NCI-H146 treated with DMSO at 0.1 percent for 48 hours (cell line): Measurements from ENCODE around the gene GNG7.
"Not testable (repeated sequence)": the region's sequence is repeated elsewhere in the genome, so short reads cannot be mapped to it uniquely, and the experiment has no call there.

Experiments used
- DNase-seq: peaks from one replicate; lab custom pipeline; 2025; ENCODE audit not compliant: unreplicated experiment; lab: John Stamatoyannopoulos, UW

GNG7 gene

DNA sequence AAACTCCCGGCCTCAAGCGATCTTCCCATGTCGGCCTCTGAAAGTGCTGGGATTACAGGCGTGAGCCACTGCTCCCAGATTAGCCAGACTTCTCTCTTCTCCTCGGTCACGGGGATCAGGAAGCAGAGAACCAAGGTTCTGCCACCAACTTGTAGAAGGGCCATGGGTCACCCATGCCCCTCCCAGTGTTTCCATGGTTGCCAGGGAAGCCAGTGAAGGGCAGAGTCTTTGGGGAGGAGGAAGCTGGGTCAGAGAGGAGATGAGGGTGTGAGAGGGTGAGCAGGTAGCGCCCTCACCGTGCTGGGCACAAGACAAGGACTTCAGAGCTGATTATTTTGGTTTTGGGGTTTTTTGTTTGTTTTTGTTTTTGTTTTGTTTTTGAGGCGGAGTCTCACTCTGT lies 77.1 kb downstream of the GNG7 start:
- DNase-seq = no peak

DNA sequence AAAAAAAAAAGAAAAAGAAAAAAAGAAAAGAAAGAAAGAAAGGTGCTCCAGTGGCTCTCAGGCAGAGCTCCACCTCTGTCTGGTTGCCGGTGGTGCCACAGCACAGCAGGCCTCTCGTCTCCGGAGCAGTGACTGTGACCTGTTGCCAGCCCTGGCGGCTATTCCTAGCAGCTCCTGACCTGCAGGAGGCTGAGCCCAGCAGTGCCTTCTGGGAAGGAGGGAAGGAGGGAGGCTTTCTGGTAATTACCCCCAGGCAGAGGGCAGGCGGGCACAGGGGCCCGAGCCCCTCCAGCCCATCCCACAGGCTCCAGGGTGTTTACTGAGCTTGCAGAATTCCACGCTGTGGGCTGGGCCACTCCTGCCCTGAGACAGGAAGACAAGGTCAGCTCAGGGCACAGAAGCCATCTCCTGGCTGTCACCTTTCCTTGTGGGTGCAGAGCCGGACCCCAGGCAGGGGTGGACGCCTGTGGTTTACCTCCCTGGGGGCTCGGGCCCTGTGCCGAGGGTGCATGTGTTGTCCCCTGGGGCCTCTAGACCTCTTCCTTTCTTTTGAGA lies 77.9 kb downstream of the GNG7 start:
- DNase-seq = no peak

DNA sequence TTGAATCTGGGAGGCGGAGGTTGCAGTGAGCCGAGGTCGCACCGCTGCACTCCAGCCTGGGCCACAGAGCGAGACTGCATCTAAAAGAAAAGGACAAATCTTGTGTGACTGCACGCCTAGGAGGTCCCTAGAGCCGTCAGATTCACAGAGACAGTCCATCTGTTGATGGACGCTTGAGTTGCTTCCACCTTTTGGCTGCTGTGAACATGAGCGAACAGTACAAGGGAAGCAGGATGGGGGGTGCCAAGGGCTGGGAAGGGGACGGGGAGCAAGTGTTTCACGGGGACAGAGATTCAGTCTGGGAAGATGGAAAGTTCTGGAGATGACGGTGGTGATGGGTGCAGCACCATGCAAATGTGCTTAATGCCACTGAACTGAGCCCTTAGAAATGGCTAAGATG lies 78.7 kb downstream of the GNG7 start:
- DNase-seq = no peak

DNA sequence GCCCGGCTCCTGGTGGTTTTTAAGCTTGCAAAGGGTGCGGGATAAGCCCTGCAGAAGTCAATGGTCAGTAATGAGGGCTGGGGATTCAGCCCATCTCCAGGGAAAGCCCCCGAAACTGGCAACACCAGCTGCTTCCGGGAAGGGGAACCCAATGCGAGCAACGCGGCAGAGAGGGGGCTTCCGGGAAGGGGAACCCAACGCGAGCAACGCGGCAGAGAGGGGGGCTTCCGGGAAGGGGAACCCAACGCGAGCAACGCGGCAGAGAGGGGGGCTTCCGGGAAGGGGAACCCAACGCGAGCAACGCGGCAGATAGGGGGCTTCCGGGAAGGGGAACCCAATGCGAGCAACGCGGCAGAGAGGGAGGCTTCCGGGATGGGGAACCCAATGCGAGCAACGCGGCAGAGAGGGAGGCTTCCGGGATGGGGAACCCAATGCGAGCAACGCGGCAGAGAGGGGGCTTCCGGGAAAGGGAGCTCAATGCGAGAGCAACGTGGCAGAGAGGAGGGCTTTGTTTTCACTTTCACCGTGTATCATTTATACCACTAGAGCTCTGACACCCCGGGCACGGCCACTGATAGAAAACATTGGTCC lies 80.0 kb downstream of the GNG7 start:
- DNase-seq = not testable (repeated sequence)

DNA sequence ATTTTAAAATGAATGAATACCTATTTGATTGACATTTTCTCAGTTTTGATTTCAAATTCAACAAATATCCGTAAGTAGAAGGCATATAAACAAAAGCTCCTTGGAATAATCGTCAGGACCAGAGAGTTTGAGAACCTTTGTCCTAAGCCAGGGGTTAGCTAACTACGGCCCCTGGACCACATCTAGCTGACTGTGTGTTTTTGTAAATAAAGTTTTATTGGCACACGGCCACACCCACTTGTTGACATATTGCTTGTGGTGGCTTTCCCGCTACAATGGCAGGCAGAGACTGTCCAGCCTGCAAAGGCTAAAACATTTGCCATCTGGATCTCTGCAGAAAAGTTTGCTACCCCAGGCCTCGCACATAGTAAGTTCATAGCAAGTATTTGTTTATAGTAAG lies 83.4 kb downstream of the GNG7 start:
- no peak for DNase-seq

DNA sequence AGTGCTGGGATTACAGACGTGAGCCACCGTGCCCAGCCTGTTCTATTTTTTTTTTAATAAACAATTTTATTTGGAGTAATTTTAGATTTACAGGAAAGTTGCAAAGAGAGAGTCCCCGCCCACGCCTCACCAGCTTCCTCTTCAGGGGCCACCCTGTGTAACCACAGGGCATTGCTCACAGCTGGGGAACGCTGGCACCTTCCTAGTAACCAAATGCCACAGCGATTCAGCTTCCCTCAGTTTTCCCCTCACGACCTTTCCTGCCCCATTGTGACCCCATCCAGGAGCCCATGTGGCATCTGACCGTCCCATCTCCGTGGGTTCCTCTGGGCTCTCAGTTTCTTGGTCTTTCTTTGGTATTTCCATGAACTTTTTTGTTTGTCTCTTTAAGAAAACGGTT lies 83.9 kb downstream of the GNG7 start:
- DNase-seq = no peak

DNA sequence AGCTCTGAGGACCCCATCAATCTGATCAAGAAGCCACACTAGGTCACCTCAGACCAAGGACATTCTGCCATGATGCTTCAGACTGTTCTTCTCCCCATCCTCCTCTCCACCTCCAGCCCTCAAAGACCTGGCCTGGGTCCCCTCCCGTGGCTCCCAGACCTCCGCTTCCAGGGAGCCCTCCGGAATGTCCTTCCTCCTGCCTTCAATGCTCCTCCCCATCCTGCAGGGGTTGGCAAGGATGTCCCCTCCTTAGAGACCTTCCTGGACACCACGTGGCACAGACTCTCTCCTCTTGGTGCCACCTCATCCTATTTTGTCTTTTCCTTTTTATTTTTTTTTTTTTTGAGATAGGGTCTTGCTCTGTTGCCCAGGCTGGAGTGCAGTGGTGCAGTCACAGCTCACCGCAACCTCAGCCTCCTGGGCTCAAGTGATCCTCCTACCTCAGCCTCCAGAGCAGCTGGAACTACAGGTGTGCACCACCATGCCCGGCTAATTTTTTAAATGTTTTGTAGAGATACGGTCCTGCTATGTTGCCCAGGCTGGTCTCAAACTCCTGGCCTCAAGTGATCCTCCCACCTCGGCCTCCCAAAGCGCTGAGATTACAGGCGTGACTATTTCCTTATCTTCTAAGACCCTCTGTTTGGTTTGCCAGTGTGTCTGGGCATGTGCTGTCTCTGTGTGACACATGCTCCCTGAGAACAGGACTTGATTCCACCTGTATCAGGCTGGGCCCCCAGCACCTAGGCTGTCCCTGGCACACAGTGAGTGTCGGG lies 84.9 kb downstream of the GNG7 start:
- no peak for DNase-seq

DNA sequence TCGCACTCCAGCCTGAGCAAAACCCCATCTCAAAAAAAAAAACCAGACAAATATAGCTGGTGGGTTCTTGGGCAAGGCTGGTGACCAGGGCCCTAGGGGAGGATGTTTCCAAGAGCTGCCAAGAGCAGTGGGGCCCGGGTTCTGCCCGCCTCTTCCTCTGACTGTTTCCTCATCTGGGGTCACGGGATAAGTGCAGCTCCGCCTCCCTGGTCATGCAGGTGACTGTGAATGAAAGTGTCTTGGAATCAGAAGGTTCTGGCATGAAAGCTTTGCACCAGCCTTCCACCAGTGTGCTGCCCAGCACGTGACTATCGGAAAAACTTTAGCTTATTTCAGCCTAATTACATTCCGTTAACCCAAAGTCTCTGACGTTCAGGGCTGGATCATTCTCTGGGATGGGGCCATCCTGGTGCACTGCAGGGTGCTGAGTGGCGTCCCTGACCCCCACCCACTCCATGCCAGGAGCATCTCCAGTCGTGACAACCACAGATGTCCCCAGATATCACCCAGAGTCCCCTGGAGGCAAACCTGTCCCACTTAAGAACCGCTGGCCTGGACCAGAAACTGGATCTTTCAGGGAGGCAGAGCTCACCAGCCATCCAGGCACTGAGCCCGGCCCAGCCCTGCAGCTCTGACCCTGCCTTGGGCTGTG lies 85.6 kb downstream of the GNG7 start:
- no peak for DNase-seq

DNA sequence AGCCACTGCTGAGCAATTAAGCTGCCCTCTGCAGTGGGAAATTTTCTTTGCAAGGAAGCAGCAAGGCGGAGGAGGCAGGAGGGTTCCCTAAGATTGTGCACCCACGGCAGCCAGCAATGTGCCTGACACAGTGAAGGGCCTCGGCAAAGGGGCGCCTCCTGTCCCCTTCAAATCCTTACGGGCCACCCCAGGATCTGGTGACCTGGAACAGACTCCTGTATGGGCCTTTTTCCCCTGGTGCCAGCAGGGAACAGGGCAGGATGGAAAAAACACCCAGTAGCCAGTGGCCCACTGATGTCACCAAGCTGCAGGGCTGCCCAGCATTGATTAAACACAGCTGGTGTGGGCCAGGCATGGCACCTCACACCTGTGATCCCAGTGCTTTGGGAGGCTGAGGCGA lies 86.7 kb downstream of the GNG7 start:
- DNase-seq = no peak

DNA sequence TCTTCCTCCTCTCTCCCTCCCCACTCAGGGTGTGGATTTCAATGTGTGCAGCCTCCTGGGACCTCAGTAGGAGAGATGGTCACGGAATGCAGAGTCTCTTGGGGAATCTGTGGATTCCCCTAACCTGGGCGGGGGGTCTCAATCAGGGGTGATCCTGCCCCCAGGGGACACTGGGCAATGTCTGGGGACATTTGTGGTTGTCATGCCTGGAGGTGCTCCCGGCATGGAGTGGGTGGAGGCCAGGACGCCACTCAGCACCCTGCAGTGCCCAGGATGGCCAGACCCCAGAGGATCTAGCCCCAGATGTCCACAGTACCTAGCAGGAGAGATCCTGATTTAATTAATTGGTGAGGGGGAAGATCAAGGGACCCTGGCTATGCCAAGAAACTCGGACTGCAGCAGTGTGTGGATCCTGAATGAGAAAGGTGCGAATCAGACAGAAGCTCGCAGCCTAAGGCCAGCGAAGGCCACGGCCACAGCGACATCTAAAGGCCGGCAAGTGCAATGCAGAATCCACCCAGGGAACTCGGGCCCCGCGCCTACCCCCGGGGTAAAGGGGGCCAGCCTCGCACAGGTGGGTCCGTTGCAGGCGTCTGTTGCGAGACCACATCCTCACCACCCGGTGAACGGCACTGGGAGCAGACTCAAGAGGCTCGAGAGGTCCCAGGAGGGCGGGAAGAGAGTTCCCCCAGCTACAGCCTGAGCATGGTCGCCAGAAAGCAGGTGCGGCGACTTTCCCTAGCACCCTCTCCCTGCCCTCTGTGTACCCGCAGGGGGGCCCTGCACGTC lies 88.8 kb downstream of the GNG7 start:
- no peak for DNase-seq

DNA sequence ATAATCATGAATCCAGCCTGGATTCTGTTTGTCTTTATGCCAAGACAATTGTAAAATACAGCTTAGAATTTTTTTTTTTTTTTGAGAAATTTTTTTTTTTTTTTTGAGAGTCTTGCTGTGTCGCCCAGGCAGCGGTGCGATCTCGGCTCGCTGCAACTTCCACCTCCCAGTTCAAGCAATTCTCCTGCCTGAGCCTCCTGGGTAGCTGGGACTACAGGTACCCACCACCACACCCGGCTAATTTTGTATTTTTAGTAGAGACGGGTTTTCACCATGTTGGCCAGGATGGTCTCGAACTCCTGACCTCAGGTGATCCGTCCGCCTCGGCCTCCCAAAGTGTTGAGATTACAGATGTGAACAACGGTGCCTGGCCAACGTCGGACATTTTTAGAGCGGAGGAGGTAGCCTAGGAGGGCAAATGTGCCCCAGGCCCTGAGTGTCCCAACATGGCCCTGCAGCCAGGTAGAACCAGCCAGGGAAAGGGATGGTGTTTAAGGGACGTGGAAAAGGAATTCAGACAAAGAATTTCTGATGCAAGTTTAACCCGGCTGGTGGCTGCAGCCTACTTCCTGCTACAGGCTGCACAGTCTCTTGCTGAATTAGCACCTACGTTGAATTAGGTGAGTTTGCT lies 89.8 kb downstream of the GNG7 start:
- DNase-seq = no peak

DNA sequence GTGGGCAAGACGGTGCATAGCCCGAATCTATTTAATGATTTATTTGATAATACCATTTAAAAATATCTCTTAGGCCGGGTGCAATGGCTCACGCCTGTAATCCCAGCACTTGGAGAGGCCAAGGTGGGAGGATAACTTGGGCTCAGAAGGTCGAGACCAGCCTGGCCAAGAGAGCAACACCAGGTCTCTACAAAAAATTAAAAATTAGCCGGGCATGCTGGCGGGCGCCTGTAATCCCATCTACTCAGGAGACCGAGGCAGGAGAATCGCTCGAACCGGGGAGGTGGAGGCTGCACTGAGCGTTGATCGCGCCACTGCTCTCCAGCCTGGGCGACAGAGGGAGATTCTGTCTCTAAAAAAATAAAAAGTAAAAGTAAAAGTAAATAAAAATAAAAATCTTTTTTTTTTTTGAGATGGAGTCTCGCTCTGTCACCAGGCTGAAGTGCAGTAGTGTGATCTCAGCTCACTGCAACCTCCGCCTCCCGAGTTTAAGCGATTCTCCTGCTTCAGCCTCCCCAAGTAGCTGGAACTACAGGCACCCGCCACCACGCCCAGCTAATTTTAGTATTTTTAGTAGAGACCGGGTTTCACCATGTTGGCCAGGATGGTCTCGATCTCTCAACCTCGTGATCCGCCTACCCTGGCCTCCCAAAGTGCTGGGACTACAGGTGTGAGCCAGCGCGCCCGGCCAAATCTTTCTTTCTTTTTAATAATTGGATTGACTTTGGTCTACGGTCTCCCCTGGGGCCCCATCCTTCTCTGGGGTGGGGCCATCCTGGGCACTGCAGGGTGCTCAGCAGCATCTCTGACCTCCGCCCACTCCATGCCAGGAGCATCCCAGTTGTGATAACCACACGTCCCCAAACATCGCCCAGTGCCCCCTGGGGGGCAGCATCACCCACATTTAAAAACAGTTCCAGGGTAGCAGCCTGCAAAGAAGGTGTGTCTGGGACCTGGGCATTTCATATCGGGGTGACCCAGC lies 90.7 kb downstream of the GNG7 start:
- no peak for DNase-seq

DNA sequence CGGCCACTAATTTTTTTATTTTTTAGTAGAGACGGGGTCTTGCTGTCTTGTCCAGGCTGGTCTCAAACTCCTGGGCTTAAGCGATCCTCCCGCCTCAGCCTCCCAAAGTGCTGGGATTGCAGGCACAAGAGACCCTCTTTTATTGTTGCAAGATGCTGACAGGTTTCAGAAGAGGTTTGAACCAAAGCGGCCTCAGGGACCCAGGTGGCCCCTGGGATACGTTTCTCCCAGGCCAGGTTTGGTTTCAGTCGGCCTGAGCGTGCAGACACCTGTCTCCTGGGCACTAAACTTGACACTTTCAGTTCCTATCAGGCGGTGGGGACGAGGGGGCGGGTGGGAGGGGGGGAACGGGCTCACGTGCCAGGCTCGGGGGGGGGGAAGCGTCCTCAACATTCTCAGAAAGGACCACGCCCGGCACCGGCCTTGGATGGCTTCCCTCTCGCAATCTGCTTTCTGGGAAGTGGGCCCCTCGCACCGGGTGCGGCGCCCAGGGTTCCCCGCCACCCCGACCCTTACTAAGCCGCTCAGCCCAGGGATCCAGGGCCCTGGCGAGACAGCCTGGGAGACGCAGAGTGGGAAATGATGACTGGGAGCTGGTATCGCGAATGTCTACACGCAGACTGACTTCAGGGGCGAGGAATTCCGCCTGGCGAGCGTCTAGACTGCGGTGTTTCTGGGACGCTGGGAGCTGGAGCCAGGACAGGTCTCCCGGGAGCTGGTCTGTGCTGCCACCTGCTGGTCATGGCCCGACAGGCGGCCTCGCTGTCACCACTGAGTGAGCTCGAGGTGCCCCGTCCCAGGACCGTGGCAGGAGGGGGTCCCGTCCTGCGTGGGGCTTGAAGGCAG lies 91.6 kb downstream of the GNG7 start:
- DNase-seq = peak; percentile 14

DNA sequence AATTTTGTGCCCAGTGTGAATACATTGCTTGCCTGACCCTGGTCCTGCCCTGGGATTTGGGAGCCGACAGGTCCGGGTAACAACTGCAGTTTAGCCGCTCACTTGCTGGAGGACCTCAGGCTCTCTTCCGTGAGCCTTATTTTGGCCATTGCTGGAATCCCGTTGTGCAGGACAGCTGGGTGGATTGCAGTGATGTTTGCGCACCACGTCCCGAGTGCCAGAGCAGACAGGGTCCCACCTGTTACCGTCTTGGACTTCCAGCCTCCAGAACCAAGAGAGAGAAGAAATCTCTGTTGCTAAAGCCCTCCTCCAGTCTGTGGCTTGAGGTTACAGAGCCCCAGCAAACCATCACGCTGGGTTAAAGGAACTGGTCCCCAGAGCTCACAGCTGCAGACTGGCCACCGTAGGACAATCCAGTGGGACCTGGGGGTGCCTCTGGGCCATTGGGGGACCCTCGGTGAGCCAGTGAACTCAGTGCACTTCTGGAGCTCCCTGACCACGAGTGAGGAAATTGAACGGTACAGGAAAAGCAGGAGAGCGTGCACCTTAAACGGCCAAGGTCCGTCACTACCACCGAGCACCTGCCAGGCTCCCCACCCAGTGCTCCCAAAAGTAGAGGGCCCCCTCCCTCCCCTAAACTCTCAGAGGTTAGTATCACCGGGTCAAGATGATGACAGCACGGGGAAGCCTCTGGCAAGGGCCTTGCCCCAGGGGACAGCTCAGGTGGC lies 92.9 kb downstream of the GNG7 start:
- DNase-seq = no peak

DNA sequence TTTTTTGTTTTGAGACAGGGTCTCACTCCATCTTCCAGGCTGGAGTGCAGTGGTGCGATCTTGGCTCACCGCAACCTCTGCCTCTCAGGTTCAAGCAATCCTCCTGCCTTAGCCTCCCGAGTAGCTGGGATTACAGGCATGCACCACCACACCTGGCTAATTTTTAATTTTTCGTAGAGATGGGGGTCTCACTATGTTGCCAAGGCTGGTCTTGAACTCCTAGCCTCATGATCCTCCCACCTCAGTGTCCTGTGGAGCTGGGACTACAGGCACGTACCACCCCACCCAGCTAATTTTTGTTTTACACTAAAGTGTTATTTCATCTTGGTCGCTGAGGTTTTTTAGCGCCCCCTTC lies 93.5 kb downstream of the GNG7 start:
- not testable (repeated sequence) for DNase-seq

DNA sequence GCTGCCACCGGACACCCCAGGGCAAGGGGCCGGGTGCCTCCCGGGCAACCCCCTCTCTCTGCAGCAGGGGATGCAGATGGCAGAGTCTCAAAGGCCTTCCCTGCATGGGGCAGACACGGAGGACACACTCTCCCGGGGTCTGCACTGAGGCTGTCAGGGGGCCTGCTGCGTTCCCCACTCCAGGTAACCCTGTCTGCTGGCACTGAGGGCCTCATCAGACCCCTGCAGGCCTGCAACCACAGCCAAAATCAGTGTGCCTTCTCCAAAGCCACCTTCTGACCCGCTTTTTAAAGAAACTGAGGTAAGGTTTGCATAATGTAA lies 93.9 kb downstream of the GNG7 start:
- DNase-seq = no peak

DNA sequence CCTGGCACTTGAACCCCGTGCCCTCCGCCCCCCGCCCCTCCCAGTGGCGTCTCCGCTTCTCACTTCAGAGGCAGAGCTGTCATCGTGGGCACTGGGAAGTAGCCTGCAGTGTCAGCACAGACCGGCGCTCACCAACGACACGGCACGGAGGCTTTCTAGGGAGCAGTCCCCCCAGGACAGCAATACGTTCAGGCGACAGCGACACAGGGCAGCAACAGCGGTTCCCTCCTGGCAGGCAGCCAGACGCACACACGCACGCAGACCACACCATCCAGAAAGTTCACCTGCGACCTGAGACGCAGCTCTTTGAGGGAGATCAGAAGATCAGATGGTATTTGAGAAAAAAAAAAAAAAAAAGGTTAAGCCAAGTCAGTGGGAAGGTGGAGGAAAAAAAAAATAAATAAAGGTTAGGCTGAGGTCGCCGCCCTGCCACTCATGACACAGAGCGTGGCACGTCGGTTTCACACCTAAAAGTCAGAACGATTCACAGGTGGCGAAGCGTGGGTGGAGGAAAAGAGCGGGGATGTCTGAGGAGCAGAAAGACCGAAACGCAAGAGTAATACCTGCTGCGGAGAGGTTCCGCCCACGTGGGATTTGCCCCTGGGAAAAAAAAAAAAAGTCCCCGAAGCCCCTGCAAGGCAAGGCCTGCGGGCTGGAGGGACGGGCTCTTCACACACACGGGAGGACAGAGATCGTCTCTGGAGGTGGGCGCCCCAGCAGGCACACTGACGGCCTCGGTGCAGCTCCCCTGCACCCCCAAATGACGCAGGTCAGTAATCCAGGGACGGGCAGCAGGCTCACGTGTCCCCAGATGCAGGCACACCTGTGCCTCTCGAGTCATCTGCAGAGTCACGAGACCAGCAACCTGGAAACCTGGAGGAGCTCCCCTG lies 94.5 kb downstream of the GNG7 start:
- no peak for DNase-seq
